Subcutaneous abdominal adipose tissue (tissue), 5 donors: ENCODE data around the gene NPTX1.

Source experiments
- H3K27ac ChIP-seq: one replicate; pipeline ENCODE4 v1.7.0; 2013; ENCODE audit warnings: low read depth, mild to moderate bottlenecking, inconsistent platforms, low read length, moderate library complexity
- H3K27me3 ChIP-seq, 5 donors: one replicate each; pipeline ENCODE4 v1.7.0; 2013; ENCODE audit warnings: low read length in 5 of 5, inconsistent platforms in 1 of 5; ENCODE audit not compliant: control insufficient read depth in 5 of 5, insufficient read depth in 4 of 5
- H3K36me3 ChIP-seq, 5 donors: one replicate each; pipeline ENCODE4 v1.7.0; 2013; ENCODE audit warnings: low read length in 5 of 5; ENCODE audit not compliant: control insufficient read depth in 5 of 5, insufficient read depth in 5 of 5
- H3K4me1 ChIP-seq, 5 donors: one replicate each; pipeline ENCODE4 v1.7.0; 2013; ENCODE audit warnings: low read length in 5 of 5, mild to moderate bottlenecking in 3 of 5, moderate library complexity in 1 of 5; ENCODE audit not compliant: control insufficient read depth in 5 of 5, insufficient read depth in 5 of 5
- H3K4me3 ChIP-seq, 5 donors: one replicate each; pipeline ENCODE4 v1.7.0; 2013; ENCODE audit warnings: low read length in 5 of 5, low read depth in 1 of 5
- H3K9ac ChIP-seq, 5 donors: one replicate each; pipeline ENCODE4 v1.7.0; 2013; ENCODE audit warnings: low read length in 5 of 5, mild to moderate bottlenecking in 4 of 5, moderate library complexity in 3 of 5
- H3K9me3 ChIP-seq, 5 donors: one replicate each; pipeline ENCODE4 v1.7.0; 2013; ENCODE audit warnings: low read length in 5 of 5; ENCODE audit not compliant: control insufficient read depth in 5 of 5
- donor health status: healthy.
- donor health status: healthy.
- donor health status: healthy.
- donor health status: healthy.
- donor health status: healthy.

NPTX1 gene, protein sequence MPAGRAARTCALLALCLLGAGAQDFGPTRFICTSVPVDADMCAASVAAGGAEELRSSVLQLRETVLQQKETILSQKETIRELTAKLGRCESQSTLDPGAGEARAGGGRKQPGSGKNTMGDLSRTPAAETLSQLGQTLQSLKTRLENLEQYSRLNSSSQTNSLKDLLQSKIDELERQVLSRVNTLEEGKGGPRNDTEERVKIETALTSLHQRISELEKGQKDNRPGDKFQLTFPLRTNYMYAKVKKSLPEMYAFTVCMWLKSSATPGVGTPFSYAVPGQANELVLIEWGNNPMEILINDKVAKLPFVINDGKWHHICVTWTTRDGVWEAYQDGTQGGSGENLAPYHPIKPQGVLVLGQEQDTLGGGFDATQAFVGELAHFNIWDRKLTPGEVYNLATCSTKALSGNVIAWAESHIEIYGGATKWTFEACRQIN

DNA sequence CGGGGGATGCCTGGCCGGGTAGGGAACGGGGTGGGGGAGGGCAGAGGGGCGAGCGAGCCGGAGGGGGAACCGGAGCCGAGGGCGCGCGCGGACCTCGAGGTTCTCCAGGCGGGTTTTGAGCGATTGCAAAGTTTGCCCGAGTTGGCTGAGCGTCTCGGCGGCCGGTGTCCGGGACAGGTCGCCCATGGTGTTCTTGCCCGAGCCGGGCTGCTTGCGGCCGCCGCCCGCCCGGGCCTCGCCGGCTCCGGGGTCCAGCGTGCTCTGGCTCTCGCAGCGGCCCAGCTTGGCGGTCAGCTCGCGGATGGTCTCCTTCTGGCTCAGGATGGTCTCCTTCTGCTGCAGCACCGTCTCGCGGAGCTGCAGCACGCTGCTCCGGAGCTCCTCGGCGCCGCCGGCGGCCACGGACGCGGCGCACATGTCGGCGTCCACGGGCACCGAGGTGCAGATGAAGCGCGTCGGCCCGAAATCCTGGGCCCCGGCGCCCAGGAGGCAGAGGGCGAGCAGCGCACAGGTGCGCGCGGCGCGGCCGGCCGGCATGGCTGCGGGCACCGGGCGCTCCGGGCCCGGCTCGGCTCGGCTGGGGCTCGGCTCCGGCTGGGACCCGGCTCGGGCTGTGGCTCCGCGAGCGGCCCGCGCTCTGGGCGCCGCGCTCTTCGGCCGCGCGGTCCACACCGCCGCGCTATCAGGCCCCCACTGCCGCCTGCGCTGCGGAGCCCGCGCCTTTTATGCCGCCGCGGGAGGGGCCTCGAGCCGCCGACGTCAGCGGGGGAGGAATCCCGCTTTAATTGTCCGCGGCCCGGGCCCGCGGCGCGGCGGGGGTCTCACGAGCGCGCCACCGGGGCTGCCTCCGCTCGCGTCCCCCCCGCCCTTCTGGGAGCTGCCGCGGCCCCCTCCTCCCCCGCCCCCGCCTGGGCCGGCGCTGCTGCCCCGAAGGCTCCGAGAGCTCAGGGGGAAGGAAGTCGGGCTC, at the start of gene NPTX1:
NPTX1 (minus strand) TSS at position 698 of the 967 bp plus-strand sequence; CDS start at position 537, 161 bp downstream.
- Histone ChIP-seq H3K36me3 (no peaks in the 10 kb centered on the region), H3K9ac (no peak within 1 kb of the TSS), H3K4me3 (peak within 1 kb of the TSS in 3 of 5 donors; percentile 2 to 44 (median 29)), H3K4me1 (peaks cover 0 to 41% (median 33%) of the 10 kb centered on the region in 5 donors), H3K27ac (no peak within 1 kb of the TSS), H3K27me3 (peaks cover 54 to 85% (median 82%) of the 10 kb centered on the region in 5 donors), H3K9me3 (no peaks in the 10 kb centered on the region)

DNA sequence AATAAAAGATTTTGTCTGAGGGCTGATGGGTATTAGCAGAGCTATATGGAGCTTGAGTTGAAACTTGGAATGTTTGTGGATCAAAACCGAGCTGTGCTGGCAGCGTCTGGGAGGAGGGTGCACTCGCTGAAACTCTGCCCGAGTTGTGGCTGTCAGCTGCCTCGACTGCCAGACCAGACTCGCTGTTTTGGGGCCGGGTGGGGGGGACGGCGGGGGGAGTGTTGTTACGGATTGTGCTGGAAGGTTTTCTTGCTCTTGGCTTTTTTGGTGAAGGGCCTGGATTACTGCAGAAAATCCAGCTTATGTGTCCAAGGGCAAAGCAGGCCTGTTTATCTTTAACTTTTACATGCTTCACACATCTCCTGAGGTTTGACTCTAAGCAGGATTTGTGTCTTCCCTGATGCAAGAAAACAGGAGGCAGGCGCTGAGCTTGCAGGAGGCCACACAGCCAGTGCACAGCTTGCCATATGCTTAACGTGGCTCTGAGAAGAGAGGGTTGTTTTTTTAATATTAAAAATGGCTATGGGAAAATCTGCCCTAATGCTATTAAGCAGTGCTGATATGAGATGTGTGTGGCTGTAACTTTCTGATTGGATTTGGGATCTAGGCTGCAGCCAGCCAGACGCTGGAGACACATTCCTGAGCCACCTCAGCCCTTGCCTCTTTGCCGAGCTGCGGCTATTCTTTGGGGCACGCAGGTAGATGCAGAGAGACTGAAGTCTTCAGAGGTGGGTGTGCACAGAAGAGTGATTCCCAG, 47.7 kb upstream of the NPTX1 start:
- Histone ChIP-seq H3K4me3 (no peak overlapping the region), H3K27ac (no peak overlapping the region), H3K9ac (no peak overlapping the region), H3K27me3 (peaks cover 16 to 31% (median 24%) of the 10 kb centered on the region in 5 donors), H3K9me3 (peaks cover 0 to 4% (median 0%) of the 10 kb centered on the region in 5 donors), H3K36me3 (no peaks in the 10 kb centered on the region), H3K4me1 (no peaks in the 10 kb centered on the region)

DNA sequence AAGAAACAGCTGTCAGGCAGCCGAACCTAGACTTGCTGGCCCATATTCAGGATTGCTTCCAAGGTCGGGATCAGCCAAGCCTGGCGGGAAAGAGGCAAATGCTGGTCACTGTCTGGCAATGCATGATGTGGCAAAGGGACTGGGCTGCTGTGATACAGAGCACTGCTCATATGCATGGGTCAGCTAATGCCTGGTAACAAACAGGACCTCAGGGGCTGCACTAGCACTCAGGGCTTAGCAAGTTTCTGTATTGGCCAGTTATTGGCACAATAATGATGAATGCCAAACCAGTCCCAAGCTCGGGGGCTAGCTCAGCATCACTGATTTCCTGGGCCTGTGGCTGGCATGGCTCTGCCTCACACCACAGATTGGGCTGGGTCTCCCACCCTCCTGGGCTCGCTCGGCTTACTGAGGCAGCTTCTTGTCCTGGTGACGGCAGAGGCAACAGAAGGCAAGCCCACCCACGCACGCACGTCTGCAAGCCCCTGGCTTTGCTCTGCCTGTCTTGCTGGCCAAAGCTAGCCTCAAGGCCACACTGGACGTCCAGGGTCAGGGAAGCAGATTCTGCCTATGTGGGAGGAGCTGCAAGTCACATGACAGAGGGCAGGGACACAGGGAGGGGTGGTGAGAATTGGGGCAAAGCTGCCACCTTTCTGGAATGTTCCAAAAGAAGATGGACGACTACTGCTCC, 46.8 kb upstream of the NPTX1 start:
- peaks cover 0 to 3% (median 0%) of the 10 kb centered on the region in 5 donors for H3K4me1 ChIP-seq
- no peak overlapping the region for H3K9ac ChIP-seq
- no peaks in the 10 kb centered on the region for H3K36me3 ChIP-seq
- no peak overlapping the region for H3K27ac ChIP-seq
- H3K9me3 ChIP-seq: peaks cover 0 to 4% (median 0%) of the 10 kb centered on the region in 5 donors
- H3K27me3 ChIP-seq: peaks cover 16 to 28% (median 21%) of the 10 kb centered on the region in 5 donors
- no peak overlapping the region for H3K4me3 ChIP-seq

DNA sequence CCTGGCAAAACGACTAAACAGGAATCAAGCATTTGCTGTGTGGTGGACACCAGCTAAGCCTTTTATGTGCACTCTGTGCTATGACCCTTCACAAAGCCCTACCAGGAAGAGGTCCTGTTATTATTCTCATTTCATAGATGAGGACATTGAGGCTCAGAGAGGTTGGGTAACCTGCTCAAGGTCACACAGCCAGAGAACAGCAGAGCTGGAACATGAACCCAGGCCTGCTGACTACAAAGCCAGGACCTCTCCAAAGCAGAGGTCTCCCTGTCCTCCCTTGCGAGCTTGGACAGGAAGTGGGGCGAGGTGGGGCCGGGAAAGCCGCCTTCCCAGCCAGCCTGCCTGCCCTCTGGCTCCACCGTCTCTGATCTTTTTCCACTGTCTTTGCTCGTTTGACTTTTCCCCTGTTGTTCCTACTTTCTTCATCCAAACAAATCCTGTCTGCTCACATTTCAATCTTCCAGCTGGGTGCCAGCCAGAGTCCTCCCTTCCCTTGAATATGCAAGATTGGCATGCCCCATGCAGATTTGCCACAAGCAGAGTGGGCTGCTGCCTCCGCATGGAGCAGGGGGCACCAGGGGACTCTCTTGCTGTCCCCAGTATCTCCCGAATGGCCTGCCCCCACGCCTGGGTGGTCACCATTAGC, 44.5 kb upstream of the NPTX1 start:
- Histone ChIP-seq H3K27ac (no peak overlapping the region), H3K9ac (no peak overlapping the region), H3K4me1 (peaks cover 0 to 3% (median 0%) of the 10 kb centered on the region in 5 donors), H3K4me3 (no peak overlapping the region), H3K36me3 (no peaks in the 10 kb centered on the region), H3K27me3 (peaks cover 4 to 10% (median 9%) of the 10 kb centered on the region in 5 donors), H3K9me3 (peaks cover 0 to 4% (median 0%) of the 10 kb centered on the region in 5 donors)

DNA sequence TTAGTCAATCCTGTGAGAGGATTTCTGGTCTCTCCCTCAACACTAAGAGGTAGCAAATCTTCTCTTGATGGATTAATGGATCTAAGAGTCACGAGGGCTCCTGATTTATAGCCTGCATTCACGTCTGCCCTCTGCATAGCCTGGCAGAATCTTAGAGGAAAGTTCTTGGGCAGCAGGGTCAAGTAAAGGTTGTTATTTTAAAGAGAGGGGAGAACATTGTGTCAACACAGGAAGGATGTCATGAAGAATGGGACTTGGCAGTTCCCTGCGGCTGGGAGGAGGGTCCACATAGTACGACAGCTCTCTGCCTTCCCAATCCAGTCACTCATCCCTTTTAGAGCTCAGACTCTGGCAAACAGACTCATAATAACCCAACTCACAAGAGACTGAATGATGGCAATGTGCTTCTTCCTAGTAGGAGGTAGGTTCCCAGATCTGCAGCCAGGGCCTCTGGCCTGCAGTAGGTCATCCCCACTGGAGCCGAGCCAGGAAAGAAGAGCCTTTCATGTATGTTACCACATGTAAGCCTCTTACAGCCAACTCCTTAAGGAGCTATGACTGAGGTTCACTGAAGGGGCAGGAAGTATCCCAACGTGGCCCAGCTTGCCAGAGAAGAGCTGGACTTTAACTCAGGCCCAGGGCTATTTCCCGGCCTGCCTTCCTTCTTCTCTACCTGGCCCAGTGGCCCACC, 42.8 kb upstream of the NPTX1 start:
- no peaks in the 10 kb centered on the region for H3K36me3 ChIP-seq
- H3K9ac ChIP-seq: no peak overlapping the region
- no peak overlapping the region for H3K4me3 ChIP-seq
- H3K27ac ChIP-seq: no peak overlapping the region
- H3K4me1 ChIP-seq: peaks cover 0 to 3% (median 0%) of the 10 kb centered on the region in 5 donors
- H3K27me3 ChIP-seq: peaks cover 0 to 7% (median 6%) of the 10 kb centered on the region in 5 donors
- H3K9me3 ChIP-seq: peaks cover 0 to 4% (median 0%) of the 10 kb centered on the region in 5 donors

DNA sequence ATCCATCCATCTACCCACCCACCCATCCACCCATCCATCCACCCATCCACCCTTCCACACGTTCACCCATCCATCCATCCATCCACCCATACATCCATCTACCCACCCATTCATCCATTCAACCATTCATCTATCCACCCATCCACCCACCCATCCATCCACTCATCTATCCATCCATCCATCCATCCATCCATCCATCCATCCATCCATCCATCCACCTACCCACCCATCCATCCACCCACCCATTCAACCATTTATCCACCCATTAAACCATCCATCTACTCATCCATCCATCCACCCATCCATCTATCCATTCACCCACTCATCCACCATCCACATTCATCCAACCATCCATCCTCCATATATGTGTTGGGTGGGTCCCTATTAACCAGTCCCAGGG, 42.0 kb upstream of the NPTX1 start:
- Histone ChIP-seq H3K4me1 (peaks cover 0 to 3% (median 0%) of the 10 kb centered on the region in 5 donors), H3K9ac (no peak overlapping the region), H3K27me3 (peaks cover 0 to 10% (median 8%) of the 10 kb centered on the region in 5 donors), H3K4me3 (no peak overlapping the region), H3K9me3 (peaks cover 0 to 4% (median 0%) of the 10 kb centered on the region in 5 donors), H3K27ac (no peak overlapping the region), H3K36me3 (no peaks in the 10 kb centered on the region)

DNA sequence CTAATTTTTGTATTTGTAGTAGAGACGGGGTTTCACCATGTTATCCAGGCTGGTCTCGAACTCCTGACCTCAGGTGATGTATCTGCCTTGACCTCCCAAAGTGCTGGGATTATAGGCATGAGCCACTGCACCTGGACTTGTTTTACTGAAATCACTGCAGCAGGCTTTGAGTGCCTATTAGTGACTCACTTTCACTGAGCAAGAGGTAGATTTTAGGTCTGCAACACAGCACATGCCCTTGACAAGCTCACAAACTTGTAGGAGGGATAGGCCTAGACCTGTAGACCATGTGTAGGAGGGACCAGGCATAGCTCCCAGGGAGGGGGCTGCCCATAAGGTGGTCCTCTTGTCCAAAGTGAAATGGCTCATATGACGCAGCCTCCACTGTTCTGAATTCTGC, 41.2 kb upstream of the NPTX1 start:
- Histone ChIP-seq H3K9me3 (no peaks in the 10 kb centered on the region), H3K27me3 (peaks cover 0 to 13% (median 4%) of the 10 kb centered on the region in 5 donors), H3K4me1 (peaks cover 0 to 3% (median 0%) of the 10 kb centered on the region in 5 donors), H3K36me3 (no peaks in the 10 kb centered on the region), H3K27ac (no peak overlapping the region), H3K4me3 (no peak overlapping the region), H3K9ac (no peak overlapping the region)

DNA sequence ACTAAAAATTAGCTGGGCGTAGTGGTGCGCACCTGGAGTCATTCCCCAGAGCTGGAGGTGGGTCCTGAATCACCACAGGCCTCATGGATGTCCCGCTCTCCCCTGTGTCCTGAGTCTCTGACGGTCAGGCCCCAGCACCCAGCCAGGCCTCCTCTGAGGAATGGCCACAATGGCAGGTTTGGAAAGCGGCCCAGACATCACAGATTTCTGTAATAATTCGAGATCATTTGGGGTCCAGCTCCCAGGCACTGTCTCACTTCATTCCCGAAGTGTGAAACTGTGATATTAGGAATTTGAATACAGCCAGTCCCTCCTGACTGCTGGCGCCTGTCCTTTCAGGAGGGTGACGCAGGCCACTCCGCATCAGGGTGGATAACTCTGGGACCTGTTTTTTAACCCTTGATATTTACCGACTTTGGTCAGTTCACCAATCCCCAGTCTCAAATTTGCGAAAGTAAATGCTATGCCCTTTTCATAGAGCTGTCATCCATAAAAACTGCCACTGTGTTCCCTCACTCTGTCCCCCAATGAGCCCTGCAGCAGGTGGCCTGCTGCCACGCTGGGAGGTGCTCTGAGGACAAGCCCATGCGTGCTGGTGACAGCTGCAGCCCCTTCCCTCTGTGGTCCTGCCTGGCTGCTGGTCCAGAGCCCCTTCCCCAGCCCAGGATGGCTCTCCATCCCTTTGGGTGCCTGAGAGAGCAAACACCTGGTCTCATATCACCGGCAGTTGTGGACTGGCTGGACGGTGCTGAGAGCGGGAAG, 39.9 kb upstream of the NPTX1 start:
- H3K4me3 ChIP-seq: no peak overlapping the region
- H3K27me3 ChIP-seq: peaks cover 3 to 19% (median 15%) of the 10 kb centered on the region in 5 donors
- H3K9ac ChIP-seq: no peak overlapping the region
- H3K9me3 ChIP-seq: no peaks in the 10 kb centered on the region
- H3K27ac ChIP-seq: no peak overlapping the region
- H3K4me1 ChIP-seq: peaks cover 0 to 3% (median 0%) of the 10 kb centered on the region in 5 donors
- no peaks in the 10 kb centered on the region for H3K36me3 ChIP-seq
